Right ventricle myocardium superior (tissue), 1 donor: ENCODE results near the gene DNASE1L2. TPM values are rescaled to one million over a fixed set of nuclear protein-coding genes. Genes with fewer than 3 reads are reported as not detected.
A peak's percentile ranks its signal among the peaks of the same experiment; 100 is the strongest.
"Not testable (repeated sequence)": the region's sequence is repeated elsewhere in the genome, so short reads cannot be mapped to it uniquely, and the experiment has no call there.

Experiments used
- ATAC-seq: fragments of 200-7000 bp; cut with Tn5 transposase; one replicate; pipeline ENCODE4 v1.9.1; 2020; ENCODE audit warnings: mild to moderate bottlenecking; ENCODE audit not compliant: poor library complexity
- DNase-seq: peaks from one replicate; pipeline ENCODE4 v3.0.0-alpha.2; 2020
- intact Hi-C: fragments of 100-400 bp; cut with DNase I; formaldehyde crosslinking; loops from one replicate; pipeline ENCODE4 v1.11.2; 2022
- total RNA-seq: library from RNA; stranded (reverse); fragmentation: NEBNext Ultra II Directional; extraction: Animal tissue kit (Norgen Biotek cat#: 25700); gene quantifications from one replicate; pipeline ENCODE4 v1.2.1, GENCODE V29; 2021
- donor health status: DM: no; HTN: yes; CAD: no; lungs with severe emphysema.

Gene DNASE1L2
- total RNA-seq, 1 donor from 2014 or later: 0.35 TPM

DNA sequence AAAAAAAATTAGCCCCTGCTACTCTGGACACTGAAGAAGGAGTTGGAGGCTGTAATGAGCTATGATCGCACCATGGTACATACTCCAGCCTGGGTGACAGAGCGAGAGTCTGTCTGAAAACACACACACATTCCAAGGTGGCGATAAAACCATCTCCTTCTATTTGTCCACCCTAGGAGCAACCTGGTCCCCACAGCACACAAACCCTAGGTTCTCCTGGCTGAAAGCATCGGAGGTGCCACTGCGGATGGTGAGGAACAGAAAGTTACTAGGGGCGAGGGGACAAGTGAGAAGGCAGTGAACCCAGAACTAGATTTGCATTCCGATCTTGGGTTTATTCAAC lies 16.5 kb downstream of the DNASE1L2 start:
- DNase-seq (no peak), ATAC-seq (no peak)
- intact Hi-C loops: no loop called here

DNA sequence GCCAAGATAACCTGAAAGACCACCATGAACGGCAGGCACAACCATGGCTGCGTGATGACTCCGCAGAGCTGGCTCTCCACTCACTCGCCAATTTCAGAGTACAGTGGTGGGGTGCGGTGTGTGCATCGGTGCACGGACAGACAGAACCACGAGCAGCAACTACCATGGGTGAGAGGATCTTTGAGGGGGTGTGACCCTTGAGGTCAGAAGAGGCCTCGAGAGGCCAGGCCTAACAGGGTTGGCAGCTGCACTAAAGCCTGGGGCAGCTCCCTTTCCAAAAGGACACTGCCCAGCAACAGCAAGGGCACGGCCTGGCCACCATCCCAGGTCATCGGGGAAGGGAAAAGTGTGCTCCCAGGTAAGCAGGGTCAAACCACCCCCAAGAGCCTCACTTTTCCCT lies 17.0 kb downstream of the DNASE1L2 start:
- no peak for ATAC-seq
- intact Hi-C loops: no loop called here
- no peak for DNase-seq

DNA sequence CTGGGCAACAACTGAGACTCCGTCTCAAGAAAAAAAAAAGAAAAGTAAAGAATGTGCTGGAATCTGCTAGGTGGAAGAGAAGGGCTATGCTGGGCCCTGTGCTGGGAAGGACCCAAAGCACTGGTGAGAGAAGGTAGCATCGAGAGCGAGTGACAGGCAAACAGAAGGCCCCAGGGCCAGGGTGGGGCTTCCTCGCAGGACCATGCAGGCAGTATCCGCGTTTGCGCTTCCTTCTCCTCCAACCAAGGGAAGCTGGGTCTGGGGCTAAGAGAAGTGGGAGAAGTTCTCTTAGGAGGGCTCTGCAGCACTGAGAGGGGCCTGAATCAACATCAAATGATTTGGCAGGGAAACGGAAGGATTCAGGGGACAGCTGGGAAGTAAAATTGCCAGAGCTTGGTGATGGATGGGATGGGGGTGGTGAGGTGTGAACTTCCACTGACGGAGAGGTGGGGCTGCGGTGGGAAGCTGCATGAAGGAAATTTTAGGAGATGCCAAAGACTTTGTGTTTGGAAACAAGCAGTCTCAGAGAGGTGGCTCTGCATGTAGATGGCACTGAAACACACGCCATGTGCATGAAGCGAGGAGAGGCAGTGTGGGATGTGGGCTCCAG lies 20.4 kb downstream of the DNASE1L2 start:
- no peak for ATAC-seq
- DNase-seq: no peak
- intact Hi-C loops: no loop called here

- no peak for ATAC-seq
- intact Hi-C loops: no loop called here
- no peak for DNase-seq
These were observed 21.5 kb downstream of the DNASE1L2 start for GRCh38 chr16:2257726-2258125.

DNA sequence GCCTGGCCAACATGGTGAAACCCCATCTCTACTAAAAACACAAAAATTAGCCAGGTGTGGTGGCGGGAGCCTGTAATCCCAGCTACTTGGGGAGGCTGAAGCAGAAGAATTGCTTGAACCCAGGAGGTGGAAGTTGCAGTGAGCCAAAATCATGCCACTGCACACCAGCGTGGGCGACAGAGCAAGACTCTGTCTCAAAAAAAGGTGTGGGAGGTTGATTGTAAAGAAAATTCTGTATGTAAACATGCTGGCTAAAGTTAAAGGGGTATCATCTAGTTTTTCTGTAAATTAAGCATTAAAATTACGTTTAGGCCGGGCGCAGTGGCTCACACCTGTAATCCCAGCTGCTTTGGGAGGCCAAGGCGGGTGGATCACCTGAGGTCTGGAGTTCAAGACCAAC lies 22.3 kb downstream of the DNASE1L2 start:
- intact Hi-C loops, ATAC-seq, DNase-seq: not testable (repeated sequence)

- DNase-seq (no peak), ATAC-seq (no peak)
- intact Hi-C loops: no loop called here
These were observed 24.0 kb downstream of the DNASE1L2 start for GRCh38 chr16:2260250-2260649.

DNA sequence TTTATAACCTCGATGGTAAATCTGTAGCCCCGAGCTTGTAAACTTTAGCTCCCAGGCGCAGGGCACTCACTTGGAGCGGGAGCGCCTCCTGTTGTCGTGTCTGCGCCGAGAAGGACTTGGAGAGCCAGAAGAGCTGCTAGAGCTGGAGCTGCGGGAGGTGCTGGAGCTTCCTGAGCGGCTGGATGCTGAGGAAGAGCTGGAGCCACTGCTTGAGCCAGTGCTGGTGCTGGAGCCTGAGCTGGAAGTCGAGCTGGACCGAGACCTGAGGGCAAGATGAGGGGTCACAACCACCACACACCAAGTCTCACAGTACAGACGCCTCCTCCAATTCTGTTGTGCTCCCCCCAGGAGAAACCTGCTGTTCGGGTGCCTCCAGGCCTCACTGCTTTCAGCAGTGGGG lies 26.8 kb downstream of the DNASE1L2 start:
- ATAC-seq, DNase-seq, intact Hi-C loops: not testable (repeated sequence)

DNA sequence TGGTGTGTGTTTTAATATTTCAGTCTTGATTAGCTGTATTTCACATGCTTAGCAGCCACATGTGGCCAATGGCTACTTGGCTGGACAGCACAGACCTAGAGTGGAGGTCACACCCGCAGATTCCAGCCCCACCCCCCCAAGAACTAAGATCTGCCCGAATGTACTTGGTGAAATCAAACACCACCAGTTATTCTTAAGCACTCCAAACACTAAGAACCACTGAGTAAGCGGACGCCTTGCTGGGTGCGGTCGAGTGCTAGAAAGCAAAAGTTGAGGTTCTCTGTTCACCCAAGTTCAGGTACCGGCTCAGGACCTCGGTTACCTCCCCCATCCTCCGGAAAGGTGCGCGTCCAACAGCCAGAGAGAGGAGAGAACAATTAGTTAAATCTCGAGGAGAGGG lies 30.6 kb downstream of the DNASE1L2 start:
- intact Hi-C loops, ATAC-seq, DNase-seq: not testable (repeated sequence)

GRCh38 chr16:2267505-2267912 lies 31.3 kb downstream of the DNASE1L2 start:
- intact Hi-C loops, DNase-seq: not testable (repeated sequence)
- ATAC-seq: peak; percentile 91

GRCh38 chr16:2267913-2268666 lies 31.8 kb downstream of the DNASE1L2 start, which contains the start of gene RNPS1:
TSS of gene RNPS1 (minus strand) at chr16:2268126. CDS start at chr16:2264643, 3,483 bp downstream.
- peak; percentile 98 for ATAC-seq
- intact Hi-C loops: no loop called here
- peak; percentile 98 for DNase-seq

DNA sequence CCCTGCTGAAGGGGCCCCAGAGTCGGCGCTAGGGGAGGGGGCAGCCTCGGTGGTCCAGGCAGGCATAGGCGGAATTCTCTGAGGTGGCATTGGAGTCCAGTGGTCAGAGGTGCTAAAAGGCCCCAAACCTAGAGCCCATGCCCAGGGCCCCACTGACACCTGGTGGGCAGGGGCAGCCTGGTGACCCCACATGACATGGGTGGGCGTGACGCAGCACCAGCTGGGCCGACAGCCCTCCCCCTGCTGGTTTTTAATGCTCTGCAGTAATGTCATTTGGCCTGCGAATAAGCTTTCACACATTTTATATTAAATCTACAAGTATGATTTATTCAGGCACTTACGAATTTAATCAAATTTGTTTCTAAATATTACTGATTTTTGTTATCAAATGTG lies 33.8 kb downstream of the DNASE1L2 start:
- DNase-seq: no peak
- intact Hi-C loops: no loop called here
- ATAC-seq: no peak

DNA sequence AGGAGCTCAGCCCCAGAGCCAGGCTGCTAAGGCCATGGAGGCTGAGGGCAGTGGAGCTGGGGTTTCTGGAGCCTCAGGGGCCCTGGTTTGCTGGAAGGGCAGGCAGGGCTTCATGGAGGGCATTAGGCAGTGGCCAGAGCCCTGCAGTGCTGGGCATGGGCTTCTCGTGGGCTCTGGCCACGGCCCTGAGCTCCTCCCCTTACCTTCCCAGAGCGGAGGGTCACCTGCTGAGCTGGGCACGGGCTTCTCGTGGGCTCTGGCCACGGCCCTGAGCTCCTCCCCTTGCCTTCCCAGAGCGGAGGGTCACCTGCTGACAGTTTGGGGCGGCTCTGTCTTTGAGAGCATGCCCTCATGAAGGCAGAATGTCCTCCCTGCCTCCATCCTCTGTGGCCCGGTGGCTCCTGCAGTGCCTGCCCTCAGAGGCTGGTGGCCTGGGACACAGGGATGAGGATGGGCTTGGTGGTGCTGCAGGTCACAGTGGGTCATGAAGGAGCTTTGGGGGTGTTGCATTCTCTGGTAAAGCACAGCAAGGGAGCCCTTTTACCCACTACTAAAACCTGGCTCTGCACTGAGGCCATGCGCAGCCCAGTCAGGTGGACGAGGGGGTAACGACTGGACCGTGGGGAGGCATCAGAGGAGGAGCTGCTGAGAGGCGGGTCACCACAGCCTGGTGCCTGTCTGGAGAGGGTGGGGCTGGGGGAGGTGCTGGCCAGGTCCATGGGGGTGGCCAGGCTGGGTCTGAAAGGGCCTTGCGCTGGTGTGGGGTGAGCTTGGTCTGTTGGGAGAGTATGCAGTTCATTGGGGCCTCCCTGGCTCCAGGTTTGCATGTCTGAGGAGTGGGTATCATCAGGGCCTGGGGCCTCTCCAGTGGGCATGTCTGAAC lies 34.6 kb downstream of the DNASE1L2 start:
- intact Hi-C loops: no loop called here
- DNase-seq: no peak
- ATAC-seq: no peak

DNA sequence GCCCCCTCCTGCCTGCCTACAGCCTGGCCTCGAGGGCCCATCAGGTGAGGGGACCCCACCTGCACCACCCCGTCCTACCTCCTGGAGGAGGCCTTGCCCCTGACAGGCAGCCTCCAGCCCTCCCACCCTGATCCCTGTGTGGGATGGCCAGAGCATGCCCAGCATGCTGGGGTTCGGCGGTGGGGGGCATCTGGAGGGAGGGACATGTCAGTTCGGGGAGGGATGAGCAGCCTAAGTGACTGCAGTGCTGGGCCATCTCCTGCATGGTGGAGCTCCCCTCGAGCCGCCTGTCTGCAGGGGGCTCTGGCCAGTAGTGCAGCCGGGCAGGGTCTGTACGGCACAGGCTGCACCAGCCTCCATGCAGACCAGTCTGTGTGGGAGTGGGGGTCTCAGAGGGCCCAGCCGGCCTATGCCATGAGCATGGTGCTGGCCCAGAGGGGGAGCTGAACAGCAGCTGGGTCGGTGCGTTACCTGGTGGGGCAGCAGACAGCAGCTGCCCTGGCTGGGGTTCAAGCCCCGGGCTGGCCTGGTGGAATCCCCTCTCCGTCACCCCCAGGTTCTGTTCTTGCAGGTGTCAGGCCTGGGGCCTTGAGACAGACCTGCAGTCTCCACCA lies 35.7 kb downstream of the DNASE1L2 start:
- no peak for DNase-seq
- intact Hi-C loops: no loop called here
- ATAC-seq: no peak

- DNase-seq (no peak), ATAC-seq (no peak)
- intact Hi-C loops: no loop called here
These were observed 37.2 kb downstream of the DNASE1L2 start for GRCh38 chr16:2273484-2273883.

DNA sequence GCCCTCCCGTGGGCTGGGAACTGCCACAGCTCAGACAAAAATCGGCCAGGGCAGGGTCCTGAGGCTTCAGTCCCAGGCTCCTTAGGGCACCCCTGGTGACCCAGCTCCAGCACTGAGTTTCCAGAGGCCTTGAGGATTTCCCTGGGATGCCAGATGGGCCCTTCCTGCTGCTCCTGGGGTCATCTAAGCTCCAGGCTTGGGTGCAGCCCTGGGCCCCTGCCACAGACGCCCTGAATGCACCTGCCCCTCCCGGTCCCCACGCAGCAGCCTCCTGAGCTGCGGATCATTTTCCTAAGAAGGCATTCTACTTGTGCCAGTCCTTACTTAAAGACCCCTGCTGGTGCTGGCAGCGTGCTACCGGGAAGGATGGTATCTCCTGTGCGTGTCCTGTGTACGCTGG lies 37.7 kb downstream of the DNASE1L2 start:
- intact Hi-C loops: no loop called here
- no peak for ATAC-seq
- DNase-seq: no peak

DNA sequence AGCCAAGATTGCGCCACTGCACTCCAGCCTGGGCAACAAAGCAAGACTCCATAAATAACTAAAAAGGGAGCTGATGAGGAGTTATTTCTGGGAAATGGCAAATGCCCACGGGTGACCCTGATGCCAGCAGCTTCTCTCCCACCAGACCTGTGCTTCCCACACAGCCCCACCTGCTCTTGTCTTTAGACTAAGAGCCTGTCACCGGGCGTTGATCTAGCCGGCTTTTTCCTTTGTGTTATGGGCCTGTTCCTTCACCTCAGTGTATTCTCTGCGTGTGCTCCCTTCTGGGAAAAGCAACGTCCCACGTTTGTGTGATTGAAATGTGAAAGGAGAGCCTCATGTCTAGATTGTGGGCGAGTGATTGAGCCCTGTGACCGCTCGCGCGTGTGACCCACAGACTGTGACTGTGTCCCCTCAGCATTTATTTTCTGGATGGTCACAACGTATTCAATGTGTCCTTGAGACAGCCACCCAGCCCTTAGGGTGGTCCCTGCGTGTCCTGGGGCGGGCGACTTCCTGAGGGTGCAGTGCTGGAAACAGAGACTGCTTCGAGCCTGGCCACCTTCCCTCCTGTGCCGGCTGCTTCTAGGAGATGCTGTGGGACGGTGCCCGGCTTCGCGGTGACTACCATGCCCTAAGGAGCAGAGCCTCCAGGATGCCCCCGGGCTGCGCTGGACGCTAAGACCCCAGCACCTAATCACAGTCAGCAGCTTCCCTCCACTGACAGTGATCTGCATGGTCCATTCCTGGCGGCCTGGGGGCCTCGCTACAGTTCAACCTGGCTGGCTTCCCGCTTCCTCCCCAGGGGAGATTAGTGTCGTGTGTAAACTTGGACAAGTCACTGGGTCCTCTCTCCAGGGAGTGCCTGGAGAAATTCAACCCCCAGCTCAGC lies 39.5 kb downstream of the DNASE1L2 start:
- ATAC-seq (no peak), DNase-seq (peak; percentile 47)
- intact Hi-C loops: no loop called here

DNA sequence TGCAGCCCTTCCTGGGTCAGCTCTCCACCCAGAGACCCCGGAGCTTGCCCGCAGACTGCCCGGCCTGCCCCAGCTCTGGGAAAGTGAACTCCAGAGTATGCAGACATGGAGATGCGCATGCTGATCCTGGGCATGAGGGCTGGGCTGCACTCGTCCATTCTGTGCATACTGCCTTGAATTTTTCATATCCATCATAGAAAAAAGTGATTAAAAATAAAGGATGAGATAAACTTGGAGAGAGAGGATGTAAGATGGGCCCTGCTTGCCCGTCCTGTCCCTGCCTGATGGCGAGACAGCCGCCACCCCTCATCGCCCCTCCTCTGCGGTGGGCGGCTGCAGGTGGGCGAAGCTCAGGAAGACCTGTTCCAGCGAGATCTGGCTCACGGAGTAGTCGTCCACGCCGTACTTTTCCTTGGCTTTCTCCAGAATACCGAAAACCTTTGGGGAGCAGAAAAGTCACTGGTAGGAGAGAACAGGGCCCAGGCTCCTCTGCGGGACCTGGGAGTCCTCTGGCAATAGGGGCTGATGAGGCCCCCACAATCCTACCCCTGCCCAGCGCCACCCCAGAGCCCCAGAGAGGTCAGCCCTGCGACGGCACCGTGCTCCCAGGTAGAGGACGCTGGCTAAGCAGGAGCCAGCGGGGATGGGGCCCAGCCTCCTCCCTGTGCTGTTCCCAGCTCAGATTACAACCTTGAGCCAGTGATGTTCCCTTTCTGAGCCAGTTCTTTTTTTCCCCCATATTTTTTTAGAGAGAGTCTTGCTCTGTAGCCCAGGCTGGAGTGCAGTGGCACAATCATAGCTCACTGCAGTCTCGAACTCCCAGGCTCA lies 40.3 kb downstream of the DNASE1L2 start:
- intact Hi-C loops: no loop called here
- ATAC-seq (no peak), DNase-seq (peak; percentile 3)
